ENCODE data around the gene TMSB4X. TPM values are rescaled to one million over a fixed set of nuclear protein-coding genes. Genes with fewer than 3 reads are reported as not detected.

TMSB4X gene
- total and polyA plus RNA-seq, 2 of the 13 experiments (the other 11 are each of a cell fraction or from before 2014, with no cell fraction given), result 10.5 to 29.6 TPM

DNA sequence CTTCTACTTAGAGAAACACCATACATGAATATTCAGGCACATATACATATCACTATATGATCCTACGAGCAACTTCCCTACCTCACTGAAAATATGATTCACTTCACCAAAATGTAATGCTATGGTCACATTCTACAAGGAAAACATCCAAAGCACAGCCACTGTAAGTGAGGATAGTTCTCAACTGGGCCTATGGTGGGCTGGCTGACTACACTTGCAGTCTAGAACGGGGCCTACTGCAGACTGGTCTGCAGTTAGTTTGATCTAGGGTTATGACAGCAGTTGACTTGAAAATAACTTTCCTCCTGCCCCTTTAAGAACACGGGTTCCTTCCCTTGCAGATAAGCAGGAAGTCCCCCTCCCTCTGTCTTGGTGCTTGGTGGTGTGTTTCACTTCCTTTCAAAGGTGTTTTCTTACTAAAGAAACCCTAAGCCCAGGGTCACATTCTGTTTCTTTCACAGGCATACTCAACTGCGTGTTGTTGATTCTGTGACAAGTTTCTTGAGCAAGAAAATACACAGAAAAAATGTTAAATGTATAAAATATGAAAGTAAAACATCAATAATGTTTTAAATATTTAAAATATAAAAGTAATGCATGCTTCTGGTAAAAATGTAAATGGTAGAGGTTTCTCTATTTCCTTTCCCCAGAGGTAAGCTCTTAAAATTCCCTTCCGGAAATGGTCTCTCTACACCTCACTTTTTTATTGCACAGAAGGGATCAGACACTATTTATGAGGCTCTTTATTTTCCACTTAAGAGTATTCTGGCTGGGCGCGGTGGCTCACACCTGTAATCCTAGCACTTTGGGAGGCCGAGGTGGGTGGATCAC is 18.0 kb upstream of the TMSB4X start:
- no TSS peak for BruUV-seq (replicated peaks)
- 83% methylated on average over 7 of the region's 8 CpGs for WGBS (ENCODE audit: low lambda C conversion rate)
- no peak for FAIRE-seq
- ChIA-PET POLR2A (no interaction called here), CTCF (ENCODE audit: low intra/inter-chr PET ratio, low total read pairs) (no interaction called here)
- Histone ChIP-seq H3K27ac (ENCODE audit: extremely low read length, insufficient read depth, low read length) (no peak overlapping the region), H2AFZ (ENCODE audit: low read length) (peak overlapping the region; percentile 83), H3K4me3 (replicated peaks in 1 of 3; ENCODE audit: insufficient read depth in 1 of 3, low read depth in 2 of 3, low read length in 3 of 3) (no peak overlapping the region), H4K20me1 (ENCODE audit: insufficient read depth, low read length) (no peaks in the 10 kb centered on the region), H3K9me3 (ENCODE audit: low read length) (no peaks in the 10 kb centered on the region), H3K27me3 (ENCODE audit: control insufficient read depth in 1 of 2, insufficient read depth in 2 of 2, low read length in 2 of 2) (no peaks in the 10 kb centered on the region), H3K79me2 (ENCODE audit: insufficient read depth, low read length) (no peaks in the 10 kb centered on the region), H3K9ac (ENCODE audit: insufficient read depth, low read depth, low read length) (no peak overlapping the region), H3K36me3 (replicated peaks in 1 of 2; ENCODE audit: control insufficient read depth in 1 of 2, insufficient read depth in 2 of 2, low read length in 2 of 2) (no peaks in the 10 kb centered on the region), H3K4me1 (ENCODE audit: insufficient read depth, low read length) (peaks cover 21% of the 10 kb centered on the region), H3K4me2 (ENCODE audit: low read depth, low read length) (no peak overlapping the region)
- DNase-seq (ENCODE audit: low spot score), result no peak
- in situ Hi-C loops (cut with HindIII; ENCODE audit: extremely low pct_ligation_motif_present, low pct_unique_long_range_greater_than_20kb), result loop anchor here (10.0 kb wide), 1 partner anchor 538 kb away; no protein-coding TSS in a partner anchor
- ATAC-seq, result no peak
- intact Hi-C loops (cut with micrococcal nuclease; ENCODE audit: unreplicated experiment), result no loop called here
- TF ChIP-seq, protein P1, sequence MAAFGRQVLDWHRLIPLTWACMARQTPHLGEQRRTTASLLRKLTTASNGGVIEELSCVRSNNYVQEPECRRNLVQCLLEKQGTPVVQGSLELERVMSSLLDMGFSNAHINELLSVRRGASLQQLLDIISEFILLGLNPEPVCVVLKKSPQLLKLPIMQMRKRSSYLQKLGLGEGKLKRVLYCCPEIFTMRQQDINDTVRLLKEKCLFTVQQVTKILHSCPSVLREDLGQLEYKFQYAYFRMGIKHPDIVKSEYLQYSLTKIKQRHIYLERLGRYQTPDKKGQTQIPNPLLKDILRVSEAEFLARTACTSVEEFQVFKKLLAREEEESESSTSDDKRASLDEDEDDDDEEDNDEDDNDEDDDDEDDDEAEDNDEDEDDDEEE (CRISPR knock-in tag; IDR thresholded peaks at IDR 0.05), result no peak
- peak; percentile 34; the same call in 1 of the 2 replicates for TF ChIP-seq ZFP91 (CRISPR knock-in tag; IDR thresholded peaks at IDR 0.05; ENCODE audit: borderline replicate concordance)

GRCh38 chrX:12958059-12958458 is 16.9 kb upstream of the TMSB4X start:
- CTCF ChIA-PET (ENCODE audit: low intra/inter-chr PET ratio, low total read pairs), result no interaction called here

More at GRCh38 chrX:12958059-12958458, 16.9 kb upstream of the TMSB4X start:
- peaks cover 15% of the 10 kb centered on the region for H3K4me1 ChIP-seq (ENCODE audit: insufficient read depth, low read length)
- intact Hi-C loops (cut with micrococcal nuclease; ENCODE audit: unreplicated experiment) (no loop called here), in situ Hi-C loops (cut with HindIII; ENCODE audit: extremely low pct_ligation_motif_present, low pct_unique_long_range_greater_than_20kb) (loop anchor here (10.0 kb wide), 1 partner anchor 537 kb away; no protein-coding TSS in a partner anchor)
- DNase-seq (ENCODE audit: low spot score) (no peak), FAIRE-seq (no peak), ATAC-seq (no peak)
- H4K20me1 ChIP-seq (ENCODE audit: insufficient read depth, low read length), result no peaks in the 10 kb centered on the region
- H3K27ac ChIP-seq (ENCODE audit: extremely low read length, insufficient read depth, low read length), result no peak overlapping the region
- H3K9ac ChIP-seq (ENCODE audit: insufficient read depth, low read depth, low read length), result no peak overlapping the region
- TF ChIP-seq JUN (CRISPR knock-in tag; IDR thresholded peaks at IDR 0.05) (no peak), SPEN (CRISPR knock-in tag; IDR thresholded peaks at IDR 0.05; ENCODE audit: low read depth) (no peak), HIVEP1 (CRISPR knock-in tag; IDR thresholded peaks at IDR 0.05) (no peak), YEATS4 (CRISPR knock-in tag; IDR thresholded peaks at IDR 0.05; ENCODE audit: borderline replicate concordance) (no peak), NKX3-1 (CRISPR knock-in tag; IDR thresholded peaks at IDR 0.05) (no peak), ZNF629 (CRISPR knock-in tag; conservative IDR thresholded peaks at IDR 0.05) (0 out of 2 replicates have a peak, but pooled peaks have one; percentile 34)
- no peaks in the 10 kb centered on the region for H3K36me3 ChIP-seq (replicated peaks in 1 of 2; ENCODE audit: control insufficient read depth in 1 of 2, insufficient read depth in 2 of 2, low read length in 2 of 2)
- no peak overlapping the region for H3K4me2 ChIP-seq (ENCODE audit: low read depth, low read length)
- no TSS peak for BruUV-seq (replicated peaks)
- no peaks in the 10 kb centered on the region for H3K79me2 ChIP-seq (ENCODE audit: insufficient read depth, low read length)
- 73% methylated on average over 4 of the region's 5 CpGs for WGBS (ENCODE audit: low lambda C conversion rate)
- H3K27me3 ChIP-seq (ENCODE audit: control insufficient read depth in 1 of 2, insufficient read depth in 2 of 2, low read length in 2 of 2), result no peaks in the 10 kb centered on the region
- H3K9me3 ChIP-seq (ENCODE audit: low read length), result no peaks in the 10 kb centered on the region
- POLR2A ChIA-PET, result no interaction called here
- no peak overlapping the region for H2AFZ ChIP-seq (ENCODE audit: low read length)
- H3K4me3 ChIP-seq (replicated peaks in 1 of 3; ENCODE audit: insufficient read depth in 1 of 3, low read depth in 2 of 3, low read length in 3 of 3), result no peak overlapping the region
